Chondrocyte (in vitro differentiated cells): ENCODE results near the gene COPS4. TPM values are rescaled to one million over a fixed set of nuclear protein-coding genes. Genes with fewer than 3 reads are reported as not detected.

Experiments
- DNase-seq: peaks from one replicate; pipeline ENCODE4 v3.0.0; 2021; ENCODE audit warnings: mixed read lengths, low spot score
- H3K27ac Mint-ChIP-seq: one replicate; pipeline ENCODE4 v1.8.0; 2021; ENCODE audit warnings: mild to moderate bottlenecking, moderate library complexity, mixed read lengths; ENCODE audit not compliant: unreplicated experiment
- H3K27me3 Mint-ChIP-seq: 2 replicates; pipeline ENCODE4 v1.8.0; 2021; ENCODE audit warnings: low read depth, mixed read lengths
- H3K36me3 Mint-ChIP-seq: 2 replicates; pipeline ENCODE4 v1.8.0; 2021; ENCODE audit warnings: low read depth, mixed read lengths
- H3K4me1 Mint-ChIP-seq: 2 replicates; pipeline ENCODE4 v1.8.0; 2021; ENCODE audit warnings: low read depth, mild to moderate bottlenecking, mixed read lengths
- H3K4me3 Mint-ChIP-seq: one replicate; pipeline ENCODE4 v1.8.0; 2021; ENCODE audit warnings: mild to moderate bottlenecking, moderate library complexity, mixed read lengths; ENCODE audit not compliant: unreplicated experiment
- H3K9me3 Mint-ChIP-seq: 2 replicates; pipeline ENCODE4 v1.8.0; 2021; ENCODE audit warnings: low read depth, mixed read lengths
- total RNA-seq: library from RNA; stranded (reverse); gene quantifications from 3 replicates; pipeline ENCODE4 v1.2.1, GENCODE V29; 2021
- TF ChIP-seq, protein P1 (sequence below): fragments of 200-600 bp; sonication (generic); IDR thresholded peaks from 2 replicates; pipeline ENCODE4 v1.5.0; 2021; ENCODE audit warnings: antibody characterized with exemption, mild to moderate bottlenecking, moderate library complexity

Gene COPS4
- total RNA-seq, 1 donor from 2014 or later: 31.8 TPM

DNA sequence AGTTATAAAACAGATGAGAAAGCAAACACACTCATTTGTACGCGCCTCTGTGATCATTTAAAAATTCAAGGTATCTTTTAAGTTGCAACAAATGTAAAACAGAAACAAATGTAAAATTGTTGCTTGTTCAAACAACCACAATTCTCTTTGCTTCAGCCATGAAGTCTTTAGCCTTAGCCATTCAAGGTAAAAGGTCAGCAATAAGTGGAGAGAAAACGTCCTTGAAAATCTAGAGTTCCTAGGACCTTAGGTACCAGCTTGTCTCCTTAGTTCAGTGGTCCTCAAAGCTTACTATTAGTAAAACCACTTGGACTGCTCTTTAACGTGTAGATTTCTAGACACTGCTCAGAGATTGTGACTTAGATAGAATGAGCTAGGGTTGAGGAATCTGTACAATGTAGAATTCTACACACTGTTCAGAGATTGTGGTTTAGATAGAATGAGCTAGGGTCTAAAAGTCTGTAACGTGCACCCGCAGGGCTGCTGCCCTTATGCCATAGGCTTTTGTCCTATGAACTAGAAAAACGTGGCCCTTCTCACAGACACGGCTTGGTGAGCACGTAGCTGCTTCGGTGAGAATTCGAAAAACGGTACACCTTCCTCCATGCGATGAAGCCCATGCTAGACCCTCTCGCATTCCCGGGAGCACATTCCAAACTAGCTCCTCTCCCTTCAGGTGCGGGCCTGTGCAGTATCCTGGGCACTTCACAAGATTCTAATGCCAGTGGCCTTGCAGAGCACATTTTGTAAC lies 77.9 kb downstream of the COPS4 start:
- DNase-seq: no peak
- H3K4me1 Mint-ChIP-seq: peaks cover 9% of the 10 kb centered on the region
- H3K36me3 Mint-ChIP-seq: no peaks in the 10 kb centered on the region
- H3K27ac Mint-ChIP-seq: no peak overlapping the region
- TF ChIP-seq, protein P1, sequence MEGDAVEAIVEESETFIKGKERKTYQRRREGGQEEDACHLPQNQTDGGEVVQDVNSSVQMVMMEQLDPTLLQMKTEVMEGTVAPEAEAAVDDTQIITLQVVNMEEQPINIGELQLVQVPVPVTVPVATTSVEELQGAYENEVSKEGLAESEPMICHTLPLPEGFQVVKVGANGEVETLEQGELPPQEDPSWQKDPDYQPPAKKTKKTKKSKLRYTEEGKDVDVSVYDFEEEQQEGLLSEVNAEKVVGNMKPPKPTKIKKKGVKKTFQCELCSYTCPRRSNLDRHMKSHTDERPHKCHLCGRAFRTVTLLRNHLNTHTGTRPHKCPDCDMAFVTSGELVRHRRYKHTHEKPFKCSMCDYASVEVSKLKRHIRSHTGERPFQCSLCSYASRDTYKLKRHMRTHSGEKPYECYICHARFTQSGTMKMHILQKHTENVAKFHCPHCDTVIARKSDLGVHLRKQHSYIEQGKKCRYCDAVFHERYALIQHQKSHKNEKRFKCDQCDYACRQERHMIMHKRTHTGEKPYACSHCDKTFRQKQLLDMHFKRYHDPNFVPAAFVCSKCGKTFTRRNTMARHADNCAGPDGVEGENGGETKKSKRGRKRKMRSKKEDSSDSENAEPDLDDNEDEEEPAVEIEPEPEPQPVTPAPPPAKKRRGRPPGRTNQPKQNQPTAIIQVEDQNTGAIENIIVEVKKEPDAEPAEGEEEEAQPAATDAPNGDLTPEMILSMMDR: no peak
- no peak overlapping the region for H3K4me3 Mint-ChIP-seq
- no peaks in the 10 kb centered on the region for H3K9me3 Mint-ChIP-seq
- H3K27me3 Mint-ChIP-seq: no peaks in the 10 kb centered on the region

GRCh38 chr4:83113429-83113786 lies 78.4 kb downstream of the COPS4 start:
- peaks cover 9% of the 10 kb centered on the region for H3K4me1 Mint-ChIP-seq
- no peak overlapping the region for H3K27ac Mint-ChIP-seq
- no peak overlapping the region for H3K4me3 Mint-ChIP-seq
- TF ChIP-seq, protein P1: no peak
- H3K36me3 Mint-ChIP-seq: no peaks in the 10 kb centered on the region
- DNase-seq: no peak
- no peaks in the 10 kb centered on the region for H3K27me3 Mint-ChIP-seq
- H3K9me3 Mint-ChIP-seq: no peaks in the 10 kb centered on the region

GRCh38 chr4:83114576-83114975 lies 79.6 kb downstream of the COPS4 start, which contains the start of gene PLAC8:
Gene PLAC8 (minus strand): TSS chr4:83114729. CDS start chr4:83107921, 6,808 bp downstream.
- no peaks in the 10 kb centered on the region for H3K36me3 Mint-ChIP-seq
- TF ChIP-seq, protein P1: no peak
- no peaks in the 10 kb centered on the region for H3K9me3 Mint-ChIP-seq
- peaks cover 5% of the 10 kb centered on the region for H3K4me1 Mint-ChIP-seq
- no peaks in the 10 kb centered on the region for H3K27me3 Mint-ChIP-seq
- H3K27ac Mint-ChIP-seq: no peak within 1 kb of the TSS
- no peak for DNase-seq
- no peak within 1 kb of the TSS for H3K4me3 Mint-ChIP-seq

GRCh38 chr4:83115000-83115399 lies 80.0 kb downstream of the COPS4 start:
- Mint-ChIP-seq H3K36me3 (no peaks in the 10 kb centered on the region), H3K27ac (no peak overlapping the region), H3K27me3 (no peaks in the 10 kb centered on the region), H3K4me3 (no peak overlapping the region), H3K9me3 (no peaks in the 10 kb centered on the region), H3K4me1 (peaks cover 5% of the 10 kb centered on the region)
- TF ChIP-seq, protein P1: no peak
- no peak for DNase-seq

DNA sequence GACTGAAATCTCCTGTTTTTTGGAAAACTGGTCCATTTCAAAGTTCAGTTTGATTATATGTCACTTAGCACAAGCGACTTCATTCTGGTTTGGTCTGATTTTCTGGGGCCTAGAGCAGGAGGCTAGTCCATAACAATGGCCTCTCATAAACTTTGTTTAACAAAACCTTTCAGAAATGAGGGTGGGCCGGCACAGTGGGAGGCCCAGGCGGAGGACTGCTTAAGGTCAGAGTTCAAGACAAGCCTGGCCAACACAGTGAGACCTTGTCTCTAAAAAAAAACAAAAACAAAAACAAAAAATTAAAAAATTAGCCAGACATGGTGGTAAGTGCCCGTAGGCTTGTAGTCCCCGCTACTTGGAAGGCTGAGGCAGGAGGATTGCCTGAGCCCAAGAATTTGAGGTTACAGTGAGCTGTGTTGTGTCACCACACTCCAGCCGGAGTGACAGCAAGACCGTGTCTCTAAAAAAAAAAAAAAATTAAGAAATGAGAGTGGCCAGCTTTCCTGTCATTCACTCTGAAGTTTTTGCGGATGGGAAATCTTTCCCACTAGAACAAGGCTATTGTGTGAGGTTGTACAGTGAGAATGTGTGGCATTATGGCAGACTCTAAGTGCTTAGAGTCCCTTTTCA lies 80.8 kb downstream of the COPS4 start:
- Mint-ChIP-seq H3K27ac (no peak overlapping the region), H3K4me1 (no peaks in the 10 kb centered on the region), H3K4me3 (no peak overlapping the region), H3K9me3 (no peaks in the 10 kb centered on the region), H3K36me3 (no peaks in the 10 kb centered on the region), H3K27me3 (no peaks in the 10 kb centered on the region)
- TF ChIP-seq, protein P1: no peak
- no peak for DNase-seq
